ENCODE results near the gene AP1G1. TPM values are rescaled to one million over a fixed set of nuclear protein-coding genes. Genes with fewer than 3 reads are reported as not detected.

Gene AP1G1
- total RNA-seq, 4 donors from 2014 or later: 77.1 to 153 (median 86.3) TPM

- Histone ChIP-seq H3K27me3 (no peaks in the 10 kb centered on the region), H3K36me3 (peaks cover 58% of the 10 kb centered on the region), H3K4me1 (no peaks in the 10 kb centered on the region), H3K27ac (no peak overlapping the region), H3K9me3 (no peaks in the 10 kb centered on the region), H3K4me3 (no peak overlapping the region)
- DNase-seq (ENCODE audit: low spot score in 2 of 2): no peak
- 82% methylated on average over 3 of the region's 3 CpGs for WGBS
- TF ChIP-seq POLR2A (IDR thresholded peaks at IDR 0.05): no peak
- no peak for TF ChIP-seq EP300 (IDR thresholded peaks at IDR 0.05)
- TF ChIP-seq CTCF (IDR thresholded peaks at IDR 0.05): no peak
- no peak for TF ChIP-seq POLR2AphosphoS5 (IDR thresholded peaks at IDR 0.05)
These were observed 41.4 kb downstream of the AP1G1 start for GRCh38 chr16:71767060-71767900.

- Histone ChIP-seq H3K4me3 (no peak overlapping the region), H3K27ac (no peak overlapping the region), H3K9me3 (no peaks in the 10 kb centered on the region), H3K4me1 (no peaks in the 10 kb centered on the region), H3K36me3 (peaks cover 71% of the 10 kb centered on the region), H3K27me3 (no peaks in the 10 kb centered on the region)
- 84% methylated on average over 2 of the region's 2 CpGs for WGBS
- DNase-seq (ENCODE audit: low spot score in 2 of 2): no peak
- TF ChIP-seq EP300 (IDR thresholded peaks at IDR 0.05) (no peak), POLR2A (IDR thresholded peaks at IDR 0.05) (no peak), POLR2AphosphoS5 (IDR thresholded peaks at IDR 0.05) (no peak), CTCF (IDR thresholded peaks at IDR 0.05) (no peak)
These were observed 46.4 kb downstream of the AP1G1 start for GRCh38 chr16:71762186-71762585.

- peaks cover 81% of the 10 kb centered on the region for H3K36me3 ChIP-seq
- H3K4me1 ChIP-seq: no peaks in the 10 kb centered on the region
- 97% methylated on average over 2 of the region's 2 CpGs for WGBS
These were observed 47.5 kb downstream of the AP1G1 start for GRCh38 chr16:71761097-71761496.

GRCh38 chr16:71758293-71758760, 50.3 kb downstream of the AP1G1 start:
- no peak for DNase-seq (ENCODE audit: low spot score in 2 of 2)
- Histone ChIP-seq H3K27ac (no peak overlapping the region), H3K4me3 (no peak overlapping the region), H3K27me3 (no peaks in the 10 kb centered on the region), H3K36me3 (peaks cover 94% of the 10 kb centered on the region), H3K9me3 (no peaks in the 10 kb centered on the region), H3K4me1 (no peaks in the 10 kb centered on the region)
- no peak for TF ChIP-seq POLR2A (IDR thresholded peaks at IDR 0.05)
- no peak for TF ChIP-seq EP300 (IDR thresholded peaks at IDR 0.05)
- TF ChIP-seq CTCF (IDR thresholded peaks at IDR 0.05): no peak
- TF ChIP-seq POLR2AphosphoS5 (IDR thresholded peaks at IDR 0.05): no peak
- WGBS: 89% methylated on average over 5 of the region's 5 CpGs

More at GRCh38 chr16:71761097-71761496, 47.5 kb downstream of the AP1G1 start:
- Histone ChIP-seq H3K27me3 (no peaks in the 10 kb centered on the region), H3K9me3 (no peaks in the 10 kb centered on the region), H3K4me3 (no peak overlapping the region), H3K27ac (no peak overlapping the region)
- TF ChIP-seq POLR2AphosphoS5 (IDR thresholded peaks at IDR 0.05) (no peak), CTCF (IDR thresholded peaks at IDR 0.05) (no peak), EP300 (IDR thresholded peaks at IDR 0.05) (no peak), POLR2A (IDR thresholded peaks at IDR 0.05) (no peak)
- no peak for DNase-seq (ENCODE audit: low spot score in 2 of 2)

GRCh38 chr16:71754652-71755051, 54.0 kb downstream of the AP1G1 start:
- Histone ChIP-seq H3K9me3 (no peaks in the 10 kb centered on the region), H3K27me3 (no peaks in the 10 kb centered on the region), H3K4me3 (no peak overlapping the region), H3K27ac (no peak overlapping the region), H3K36me3 (peaks cover 82% of the 10 kb centered on the region), H3K4me1 (no peaks in the 10 kb centered on the region)
- WGBS: 74% methylated on average over 2 of the region's 2 CpGs
- no peak for DNase-seq (ENCODE audit: low spot score in 2 of 2)
- no peak for TF ChIP-seq POLR2A (IDR thresholded peaks at IDR 0.05)
- no peak for TF ChIP-seq EP300 (IDR thresholded peaks at IDR 0.05)
- TF ChIP-seq CTCF (IDR thresholded peaks at IDR 0.05): no peak
- TF ChIP-seq POLR2AphosphoS5 (IDR thresholded peaks at IDR 0.05): no peak

Data from suprapubic skin (tissue), 4 donors.